Mesenteric fat pad (tissue), 1 donor: ENCODE measurements around the gene ADAMTSL4. TPM values are rescaled to one million over a fixed set of nuclear protein-coding genes. Genes with fewer than 3 reads are reported as not detected.

ENCODE experiments used
- DNase-seq: peaks from one replicate; pipeline ENCODE4 v3.0.0-alpha.2; 2020; ENCODE audit warnings: low spot score
- long read RNA-seq: library from polyadenylated mRNA; unstranded; transcript quantifications from one replicate; pipeline ENCODE4 v2.0.0, GENCODE V29; 2020
- total RNA-seq: library from RNA; stranded (reverse); fragmentation: NEBNext Ultra II Directional; extraction: Animal tissue kit (Norgen Biotek cat#: 25700); gene quantifications from one replicate; pipeline ENCODE4 v1.2.1, GENCODE V29; 2021
- donor health status: DM: yes; HTN: yes; CAD: no.

ADAMTSL4 gene
- total RNA-seq: 76.4 TPM
- long read RNA-seq, partial matches to known transcripts: 9 of 38 reads
- long read RNA-seq, other reads (novel, unspliced or antisense): 26 of 38 reads

DNA sequence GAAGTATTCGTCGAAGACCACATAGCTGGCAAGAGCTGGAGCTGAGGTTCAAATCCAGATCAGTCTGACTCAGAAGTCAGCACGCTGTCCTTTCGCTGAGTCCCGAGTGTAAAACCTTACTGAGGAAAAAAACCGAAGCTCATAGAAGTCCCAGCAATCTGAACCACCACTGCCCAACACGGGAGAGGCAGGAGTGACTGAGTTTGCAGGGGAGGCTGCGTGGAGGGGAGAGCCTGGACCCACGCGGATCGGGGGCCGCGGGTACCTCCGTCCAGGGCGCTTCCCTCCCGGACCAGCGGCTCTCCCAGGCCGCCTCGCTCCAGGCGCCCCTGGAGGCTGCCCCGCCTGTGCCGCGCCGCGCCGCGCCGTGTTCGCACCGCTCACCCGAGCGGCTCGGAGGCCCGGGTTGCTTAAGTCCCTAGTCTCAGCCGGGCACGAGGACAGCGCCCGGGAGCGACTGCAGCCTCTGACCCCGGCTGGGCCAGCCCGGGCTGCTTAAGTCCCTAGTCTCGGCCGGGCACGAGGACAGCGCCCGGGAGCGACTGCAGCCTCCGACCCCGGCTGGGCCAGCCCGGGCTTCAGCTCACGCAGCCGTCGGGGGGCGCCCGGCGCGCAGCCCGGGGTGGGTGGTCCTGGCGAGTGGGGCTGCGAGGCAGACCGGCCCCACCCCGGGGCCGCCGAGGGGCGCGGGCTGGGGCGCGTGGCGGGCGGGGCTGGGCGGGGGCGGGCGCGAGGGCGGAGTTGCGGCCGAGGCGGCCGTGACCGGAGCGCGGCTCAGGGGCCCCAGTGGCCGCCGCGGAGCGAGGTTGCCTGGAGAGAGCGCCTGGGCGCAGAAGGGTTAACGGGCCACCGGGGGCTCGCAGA lies at the start of gene ADAMTSL4:
Gene ADAMTSL4 (plus strand): TSS at position 777 of the 864 bp plus-strand sequence. CDS start 2,881 bp downstream, outside the sequence.
- DNase-seq: no peak

DNA sequence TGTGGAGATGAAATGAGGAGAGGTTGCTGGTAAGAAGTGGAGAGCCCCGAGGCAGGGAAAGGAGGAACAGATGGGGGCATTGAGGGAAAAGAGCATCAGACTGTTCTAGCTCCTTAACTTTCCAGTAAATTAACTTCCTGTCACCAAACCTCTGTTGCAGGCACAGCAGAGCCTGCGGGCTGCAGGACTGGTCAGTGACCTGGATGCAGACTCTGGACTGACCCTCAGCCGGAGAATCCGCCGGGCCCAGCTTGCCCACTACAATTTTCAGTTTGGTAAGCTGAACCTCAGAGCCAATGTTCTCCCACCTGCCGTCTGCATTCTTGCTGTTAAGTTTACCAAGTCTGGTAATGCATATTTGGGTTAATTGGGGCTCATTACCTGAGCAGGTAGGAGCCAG lies 43.8 kb upstream of the ADAMTSL4 start:
- DNase-seq: no peak

DNA sequence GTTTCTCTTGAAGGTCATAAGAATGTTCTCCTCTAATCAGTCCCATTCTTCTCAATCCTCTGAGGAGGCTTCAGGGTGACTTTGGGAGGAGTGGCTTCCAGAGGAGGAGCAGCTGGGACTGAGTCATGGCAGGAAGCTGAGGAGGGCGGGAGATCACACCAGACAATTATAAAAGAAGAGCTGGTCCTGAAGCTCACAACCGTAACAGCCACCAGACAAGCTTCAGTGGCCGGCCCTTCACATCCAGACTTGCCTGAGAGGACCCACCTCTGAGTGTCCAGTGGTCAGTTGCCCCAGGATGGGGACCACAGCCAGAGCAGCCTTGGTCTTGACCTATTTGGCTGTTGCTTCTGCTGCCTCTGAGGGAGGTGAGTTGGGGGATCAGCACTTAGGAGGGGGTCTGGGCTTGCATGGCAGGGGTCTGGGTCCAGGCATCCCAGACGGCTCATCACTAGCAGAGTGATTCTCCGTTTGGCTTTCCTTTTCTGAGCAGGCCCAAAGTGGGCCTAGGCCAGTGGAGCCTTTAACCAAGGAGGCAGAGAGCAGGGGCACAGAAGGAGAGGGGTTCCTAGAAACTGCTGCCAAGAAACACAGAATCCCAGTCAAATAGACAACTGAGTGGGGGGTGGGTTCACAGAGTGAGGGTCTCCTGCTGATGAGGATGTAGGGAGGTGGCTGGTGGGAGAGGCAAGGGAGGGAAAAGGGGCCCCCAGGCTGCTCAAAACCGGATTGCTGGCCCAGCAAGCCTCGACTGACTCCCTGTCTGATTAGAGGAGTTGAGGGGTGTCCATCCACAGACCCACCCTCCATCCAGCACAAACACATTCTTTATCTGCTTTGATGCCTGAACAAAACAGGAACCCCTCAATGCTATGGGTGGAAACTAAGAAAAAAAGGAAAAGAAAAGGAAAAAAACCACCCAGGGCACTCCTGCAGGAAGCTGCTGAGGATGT lies 41.0 kb upstream of the ADAMTSL4 start, which contains the start of gene ECM1:
Gene ECM1 (plus strand): TSS at position 198 of the 953 bp plus-strand sequence. CDS start 101 bp downstream, at position 299.
- DNase-seq: no peak

DNA sequence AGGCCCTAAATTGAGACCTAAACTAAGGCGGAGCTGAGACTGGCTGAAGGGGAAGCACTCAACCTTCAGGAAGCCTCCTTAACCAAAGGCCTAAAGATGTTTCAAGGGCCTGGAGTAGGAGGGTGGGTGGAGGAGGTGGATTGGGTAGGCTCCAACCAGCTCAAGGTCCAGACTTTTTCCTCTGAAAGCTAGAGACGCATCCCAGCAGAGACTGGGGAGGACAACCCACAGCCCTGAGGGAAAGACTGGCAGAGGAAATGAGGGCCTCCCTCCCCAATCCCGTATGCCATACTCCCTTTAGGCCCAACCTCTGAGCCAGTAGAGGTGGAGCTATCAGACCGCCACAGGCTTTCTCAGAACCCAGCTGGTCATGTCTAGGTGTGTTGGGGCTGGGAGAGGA lies 40.2 kb upstream of the ADAMTSL4 start:
- DNase-seq: no peak

DNA sequence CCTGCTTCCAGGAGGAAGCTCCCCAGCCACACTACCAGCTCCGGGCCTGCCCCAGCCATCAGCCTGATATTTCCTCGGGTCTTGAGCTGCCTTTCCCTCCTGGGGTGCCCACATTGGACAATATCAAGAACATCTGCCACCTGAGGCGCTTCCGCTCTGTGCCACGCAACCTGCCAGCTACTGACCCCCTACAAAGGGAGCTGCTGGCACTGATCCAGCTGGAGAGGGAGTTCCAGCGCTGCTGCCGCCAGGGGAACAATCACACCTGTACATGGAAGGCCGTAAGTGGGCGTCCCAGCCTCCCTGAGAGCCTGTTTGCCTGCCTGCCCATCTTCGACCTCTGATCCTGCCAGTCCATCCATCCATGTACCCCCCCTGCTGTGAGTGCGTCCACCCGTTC lies 37.7 kb upstream of the ADAMTSL4 start:
- DNase-seq: no peak

DNA sequence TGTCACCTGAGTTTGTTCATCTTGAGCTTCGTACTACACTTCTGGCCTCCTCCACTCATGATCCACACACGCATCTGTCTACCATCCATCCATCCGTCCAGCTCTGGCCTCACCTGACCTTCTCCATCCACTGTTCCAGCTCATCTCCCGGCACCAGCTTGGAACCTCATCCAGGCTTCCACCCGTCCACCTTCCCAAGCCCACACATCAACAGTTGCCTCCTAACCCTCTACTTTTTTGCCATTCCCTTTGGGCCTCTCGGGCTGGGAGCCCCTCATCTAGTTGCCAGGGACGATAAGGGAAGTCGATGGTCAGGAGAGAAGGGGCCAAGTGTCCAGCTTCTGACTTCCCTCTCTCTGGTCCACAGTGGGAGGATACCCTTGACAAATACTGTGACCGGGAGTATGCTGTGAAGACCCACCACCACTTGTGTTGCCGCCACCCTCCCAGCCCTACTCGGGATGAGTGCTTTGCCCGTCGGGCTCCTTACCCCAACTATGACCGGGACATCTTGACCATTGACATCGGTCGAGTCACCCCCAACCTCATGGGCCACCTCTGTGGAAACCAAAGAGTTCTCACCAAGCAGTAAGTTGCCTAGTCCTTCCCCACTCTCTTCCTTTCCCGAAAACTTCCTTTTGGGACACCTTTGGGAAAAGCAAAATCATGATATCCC lies 37.1 kb upstream of the ADAMTSL4 start:
- no peak for DNase-seq

DNA sequence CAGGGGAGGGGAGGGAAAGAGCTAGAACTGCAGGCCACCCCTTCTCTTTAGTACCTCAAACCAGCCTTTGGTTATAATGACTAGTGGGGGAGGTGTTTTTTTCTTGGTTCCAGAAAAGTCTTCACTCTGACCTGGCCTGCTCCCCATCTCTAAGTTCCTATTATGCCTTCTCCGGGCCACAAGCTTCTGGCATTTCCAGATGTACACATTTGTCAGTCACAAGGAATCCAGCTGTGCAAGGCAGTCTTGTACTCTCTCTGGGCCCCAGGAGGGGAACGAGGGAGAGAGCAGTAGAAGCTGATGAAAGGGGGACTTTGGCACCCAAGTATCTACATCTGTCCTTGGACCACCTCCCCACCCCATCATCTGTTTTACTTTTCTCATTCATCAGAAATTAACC lies 36.4 kb upstream of the ADAMTSL4 start:
- DNase-seq: no peak

DNA sequence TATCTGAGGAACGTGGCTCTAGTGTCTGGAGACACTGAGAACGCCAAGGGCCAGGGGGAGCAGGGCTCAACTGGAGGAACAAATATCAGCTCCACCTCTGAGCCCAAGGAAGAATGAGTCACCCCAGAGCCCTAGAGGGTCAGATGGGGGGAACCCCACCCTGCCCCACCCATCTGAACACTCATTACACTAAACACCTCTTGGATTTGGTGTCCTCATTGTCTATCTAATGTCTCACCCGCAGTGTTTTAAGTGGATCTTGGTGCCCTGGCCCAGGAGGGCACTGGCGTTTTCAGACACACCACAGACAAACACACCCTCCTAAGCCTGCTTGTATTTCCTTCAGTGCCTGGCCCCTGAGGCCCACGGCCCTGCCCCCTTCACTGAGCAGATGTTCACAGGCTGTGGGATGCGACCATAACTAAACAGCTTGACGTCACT lies 35.8 kb upstream of the ADAMTSL4 start:
- no peak for DNase-seq

DNA sequence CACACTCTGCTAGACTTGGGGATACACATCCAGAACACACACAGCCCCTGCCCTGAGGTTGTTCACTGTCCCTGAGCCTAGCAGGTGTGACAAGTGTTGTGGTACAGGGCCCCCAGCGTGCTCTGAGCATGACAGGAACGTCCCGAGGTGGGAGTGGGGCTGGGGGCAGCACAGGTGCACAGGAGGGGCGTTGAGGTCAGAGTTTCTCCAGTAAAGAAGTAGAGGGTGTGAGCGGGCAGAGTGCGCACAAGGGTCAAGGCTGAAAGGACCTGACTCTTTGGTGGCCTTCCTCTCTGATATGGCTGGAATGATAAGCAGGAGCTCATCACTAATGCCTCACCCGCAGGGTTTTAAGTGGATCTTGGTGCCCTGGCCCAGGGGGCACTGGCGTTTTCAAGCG lies 34.9 kb upstream of the ADAMTSL4 start:
- DNase-seq: no peak

DNA sequence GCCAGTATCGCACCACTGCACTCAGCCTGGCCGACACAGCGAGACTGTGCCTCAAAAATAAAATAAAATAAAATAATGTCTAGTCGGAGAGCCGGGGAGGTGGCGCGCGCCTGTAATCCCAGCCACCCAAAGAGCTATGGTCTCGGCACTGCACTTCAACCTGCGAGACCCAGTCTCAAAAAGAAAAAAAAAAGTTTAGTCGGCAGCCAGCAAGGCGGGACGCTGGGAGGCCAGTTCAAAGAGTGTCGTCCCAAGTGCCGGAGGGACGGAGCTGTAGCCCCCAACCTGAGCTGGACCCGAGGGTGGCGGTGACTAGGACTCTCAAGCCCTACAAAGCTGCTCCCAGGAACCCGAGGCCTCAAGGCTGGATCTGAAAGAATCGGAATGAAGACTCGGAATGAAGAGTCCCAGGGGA lies 34.3 kb upstream of the ADAMTSL4 start:
- no peak for DNase-seq

DNA sequence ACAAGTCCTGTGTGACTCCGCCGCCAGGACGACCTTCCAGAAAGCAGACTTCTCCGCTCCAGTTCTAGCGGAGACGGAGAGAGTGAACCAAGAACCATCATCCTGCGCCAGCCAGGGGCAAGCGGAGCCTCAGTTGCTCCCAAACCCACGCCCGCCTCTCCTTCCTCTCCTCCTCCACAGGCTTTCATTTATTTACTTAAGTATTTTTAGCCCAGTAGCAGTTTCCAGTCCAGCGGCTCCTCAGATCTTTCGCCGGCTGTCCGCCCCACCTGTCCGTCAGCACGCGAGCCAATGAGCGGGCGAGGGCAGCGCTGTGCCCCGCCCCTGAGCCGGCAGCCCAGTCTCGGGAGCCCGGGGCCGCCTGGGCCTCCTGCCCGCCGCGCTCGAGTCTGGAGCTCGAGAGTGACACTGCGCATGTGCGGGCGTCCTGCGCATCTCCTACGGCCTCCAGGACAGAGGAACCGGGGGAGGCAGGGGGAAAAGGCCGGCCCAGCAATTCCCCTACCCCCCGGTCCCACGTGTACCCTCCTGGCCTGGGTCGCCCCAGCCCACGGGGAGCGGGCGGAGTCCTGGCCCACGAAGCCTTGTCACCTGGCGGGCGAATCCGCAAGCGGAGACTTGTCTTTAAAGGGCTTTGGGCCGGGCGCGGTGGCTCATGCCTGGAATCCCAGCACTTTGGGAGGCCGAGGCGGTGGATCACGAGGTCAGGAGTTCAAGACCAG lies 33.7 kb upstream of the ADAMTSL4 start, which contains the start of gene FALEC:
Gene FALEC (plus strand): TSS at position 425 of the 722 bp plus-strand sequence.
- DNase-seq: peak; percentile 99

DNA sequence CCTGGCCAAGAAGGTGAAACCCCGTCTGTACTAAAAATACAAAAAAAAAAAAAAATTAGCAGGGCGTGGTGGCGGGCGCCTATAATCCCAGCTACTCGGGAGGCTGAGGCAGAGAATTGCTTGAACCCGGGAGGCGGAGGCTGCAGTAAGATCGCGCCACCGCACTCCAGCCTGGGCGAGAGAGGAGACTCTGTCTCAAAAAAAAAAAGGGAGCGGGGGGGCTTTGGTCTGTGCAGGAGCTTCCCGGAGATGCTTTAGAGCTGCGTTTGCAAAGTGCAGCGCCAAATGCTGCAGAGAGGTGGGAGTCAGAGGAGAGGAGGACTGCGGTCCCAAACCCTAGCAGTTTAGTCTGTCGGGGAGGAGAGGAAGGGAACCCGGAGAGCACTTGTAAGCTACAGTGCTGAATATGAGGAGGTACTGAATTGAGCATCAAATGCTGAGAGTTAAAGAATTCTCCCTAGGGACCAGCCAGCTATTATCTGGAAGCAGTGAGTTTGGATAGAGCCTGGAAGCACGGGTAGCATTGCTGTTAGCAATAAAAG lies 33.1 kb upstream of the ADAMTSL4 start:
- DNase-seq: no peak

DNA sequence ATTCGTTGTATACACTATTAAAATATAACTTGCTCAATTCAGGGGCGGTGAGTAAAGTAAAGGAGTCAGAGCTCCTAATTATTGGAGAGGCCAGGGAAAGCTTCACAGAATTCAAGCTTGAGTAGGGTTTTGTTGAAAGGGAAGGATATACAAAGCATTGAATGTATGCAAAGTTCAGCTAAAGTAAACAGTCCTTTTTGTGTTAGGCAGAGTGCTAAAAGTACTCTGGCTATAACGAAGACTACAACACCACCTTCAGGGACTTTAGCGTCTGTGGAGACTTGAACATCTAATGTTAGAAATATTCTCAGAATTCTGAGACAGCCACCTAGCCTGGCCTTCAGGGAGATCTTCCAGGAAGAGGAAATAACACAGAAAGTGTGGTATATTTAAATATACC lies 32.6 kb upstream of the ADAMTSL4 start:
- no peak for DNase-seq

DNA sequence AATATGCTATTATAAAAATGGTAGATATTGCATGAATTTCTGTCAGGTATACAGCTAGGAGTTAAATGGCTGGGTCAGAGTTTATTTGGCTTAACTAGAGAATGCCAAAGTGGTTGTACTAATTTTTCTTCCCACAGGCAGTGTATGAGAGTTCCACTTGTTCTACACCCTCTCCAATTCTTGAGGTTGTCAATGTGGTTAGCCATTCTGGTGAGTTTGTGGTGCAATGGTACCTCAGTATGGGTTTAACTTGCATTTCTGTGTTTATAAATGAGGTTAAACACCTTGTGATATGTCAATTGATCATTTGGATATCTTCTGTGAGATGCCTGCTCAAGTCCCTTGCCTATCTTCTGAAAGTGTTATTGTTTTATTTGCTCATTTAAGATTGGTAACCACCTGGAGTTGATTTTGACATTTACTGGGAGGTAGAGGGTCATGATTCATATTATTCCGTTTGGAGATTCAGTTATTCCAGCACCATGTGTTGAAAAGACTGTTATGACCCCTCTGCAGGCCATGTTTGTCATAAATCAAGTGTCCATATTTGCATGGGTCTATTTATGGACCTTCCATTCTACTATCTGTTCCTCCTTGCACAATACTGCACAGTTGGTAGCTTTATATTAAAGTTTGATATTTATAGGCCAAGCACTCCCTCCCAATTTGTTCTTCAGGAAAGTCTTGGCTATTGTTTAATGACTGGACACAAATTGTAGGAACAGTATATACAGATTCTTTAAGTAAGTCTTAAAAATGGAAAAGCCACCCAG lies 27.8 kb upstream of the ADAMTSL4 start:
- DNase-seq: no peak

DNA sequence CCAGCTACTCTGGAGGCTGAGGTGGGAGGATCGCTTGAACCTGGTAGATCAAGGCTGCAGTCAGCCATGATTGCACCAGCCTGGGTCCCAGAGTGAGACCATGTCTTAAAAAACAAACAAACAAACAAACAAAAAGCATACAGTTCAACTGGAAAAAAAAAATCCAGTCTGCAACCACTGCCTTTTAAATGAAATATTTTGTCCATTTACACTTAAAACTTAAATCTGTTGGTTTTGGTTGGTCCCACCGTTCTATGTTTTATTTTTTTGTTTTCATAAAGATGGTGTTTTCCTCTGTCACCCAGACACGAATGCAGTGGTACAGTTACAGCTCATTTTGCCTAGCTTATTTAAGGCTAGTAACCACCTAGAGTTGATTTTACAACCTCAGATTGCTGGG lies 23.9 kb upstream of the ADAMTSL4 start:
- DNase-seq: no peak

DNA sequence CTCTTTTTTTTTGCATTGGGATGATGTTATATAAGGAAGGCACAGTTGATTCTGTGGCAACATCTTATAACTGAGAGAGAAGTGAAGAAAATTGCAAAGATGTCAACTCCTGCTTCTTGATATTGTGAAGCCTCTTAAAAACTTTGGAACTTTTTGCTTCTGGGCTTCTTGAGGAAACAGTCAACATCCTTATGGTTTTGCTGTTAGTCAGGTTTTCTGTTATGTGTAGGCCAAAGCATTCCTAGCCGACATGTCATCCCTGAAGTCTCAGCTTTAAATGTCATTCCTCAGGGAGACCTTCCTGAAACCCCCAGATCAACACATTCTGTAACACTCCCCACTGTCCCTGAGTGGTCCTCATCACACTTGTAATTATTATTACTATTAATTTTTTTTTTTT lies 21.0 kb upstream of the ADAMTSL4 start:
- DNase-seq: no peak

DNA sequence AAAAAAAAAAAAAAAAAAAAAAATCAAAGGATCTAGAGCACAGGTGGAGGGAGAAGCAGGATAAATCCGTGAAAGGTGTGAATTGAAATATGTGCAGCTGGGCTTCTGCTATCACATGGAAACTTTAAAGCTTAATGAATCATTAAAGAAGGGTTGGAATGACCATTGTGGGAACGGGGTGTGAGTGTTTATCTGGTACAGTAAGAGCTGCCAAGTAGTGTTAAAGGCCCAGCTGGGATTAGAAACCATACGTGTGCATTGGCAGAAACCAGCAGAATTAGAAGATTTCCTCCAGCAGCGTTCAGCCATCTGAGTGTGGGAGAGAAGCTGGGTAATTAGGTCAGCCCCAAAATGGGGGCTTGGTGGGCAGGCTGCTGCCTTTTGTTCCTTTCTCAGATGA lies 20.2 kb upstream of the ADAMTSL4 start:
- DNase-seq: no peak

DNA sequence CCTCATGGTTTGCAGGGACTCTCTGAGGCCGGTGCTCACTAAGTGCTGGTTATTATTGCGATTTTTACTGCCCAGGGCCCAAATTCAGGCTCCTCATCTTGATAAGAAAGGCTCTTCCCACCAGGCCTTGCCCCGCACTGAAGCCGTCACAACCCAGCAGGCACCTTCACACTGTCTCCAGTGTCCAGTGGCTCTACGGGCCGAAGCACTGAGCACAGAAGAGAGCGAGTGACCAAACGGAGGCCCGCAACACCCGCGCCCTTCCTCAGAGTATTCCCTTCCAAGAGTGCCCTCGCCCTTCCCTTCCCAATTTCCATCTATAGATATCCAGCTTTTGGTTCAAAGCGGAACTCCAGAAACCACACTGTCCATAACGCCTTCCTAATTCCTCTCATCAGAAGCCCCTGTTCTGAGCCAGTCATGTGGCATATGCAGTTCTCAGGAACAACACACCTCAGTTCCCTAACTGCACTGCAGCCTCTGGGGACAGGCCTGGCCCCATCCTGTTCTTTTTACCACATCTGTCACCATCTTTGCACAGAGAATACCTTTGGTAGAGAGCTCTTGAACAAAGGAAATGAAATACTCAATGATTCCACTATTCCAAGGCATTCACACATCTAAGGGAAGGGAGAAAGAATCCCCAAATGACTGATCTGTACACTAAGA lies 18.6 kb upstream of the ADAMTSL4 start:
- DNase-seq: no peak

DNA sequence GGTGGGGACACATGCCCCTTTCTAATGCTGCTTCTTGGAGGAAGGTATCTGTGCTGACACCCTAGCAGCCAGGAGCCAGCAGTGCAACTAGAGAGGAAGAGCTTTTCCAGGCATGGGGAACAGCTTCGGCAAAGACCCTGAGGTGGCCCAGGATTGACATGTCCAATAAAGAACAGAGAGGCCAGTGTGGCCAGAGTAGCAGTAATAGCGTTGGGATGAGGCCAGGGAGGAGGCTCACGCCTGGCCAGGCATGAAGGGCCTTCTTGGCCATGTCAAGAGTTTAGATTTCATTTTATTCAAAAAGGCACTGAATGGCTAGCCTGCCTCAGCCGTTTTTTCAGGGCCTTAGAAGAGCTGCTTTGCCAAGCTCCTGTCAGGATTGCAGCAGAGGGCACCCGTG lies 16.3 kb upstream of the ADAMTSL4 start:
- no peak for DNase-seq
